NCI-H2196 treated with DMSO at 0.1 percent for 48 hours (cell line): ENCODE data around the gene ZNF580.

Source experiments
- DNase-seq: peaks from one replicate; lab custom pipeline; 2025; ENCODE audit not compliant: unreplicated experiment; lab: John Stamatoyannopoulos, UW

ZNF580 gene

DNA sequence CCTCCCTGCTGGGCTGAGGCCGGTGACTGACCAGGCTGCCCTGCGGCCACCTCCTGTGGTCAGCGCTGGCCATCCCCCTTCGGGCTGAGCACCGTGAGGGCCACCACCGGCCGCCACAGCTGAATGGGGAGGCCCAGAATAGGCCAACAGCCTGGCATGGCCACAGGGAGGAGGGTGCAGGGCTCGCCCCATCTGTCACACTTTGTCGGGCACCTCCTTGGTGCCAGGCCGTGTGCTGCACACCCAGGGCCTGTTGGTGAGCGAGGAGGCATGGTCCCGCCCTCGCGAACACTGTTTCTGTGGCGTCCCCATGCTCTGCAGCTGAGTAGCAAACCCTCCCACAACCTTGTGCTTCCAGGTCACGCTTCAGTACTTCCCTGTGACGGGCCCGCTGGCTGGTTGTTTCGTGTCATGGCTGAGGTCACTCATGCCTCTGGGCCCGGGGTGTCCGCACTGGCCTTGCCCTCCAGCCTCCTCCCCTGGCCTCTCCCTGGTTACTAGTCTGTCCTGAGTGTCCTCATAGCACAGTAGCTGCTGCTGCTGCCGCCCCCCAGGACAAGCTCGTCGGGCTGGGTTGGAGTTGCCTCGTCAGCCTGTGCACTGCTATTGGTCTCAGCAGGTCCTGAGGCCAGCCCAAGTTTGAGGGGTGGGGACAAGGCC is 49.4 kb downstream of the ZNF580 start:
- DNase-seq: no peak

DNA sequence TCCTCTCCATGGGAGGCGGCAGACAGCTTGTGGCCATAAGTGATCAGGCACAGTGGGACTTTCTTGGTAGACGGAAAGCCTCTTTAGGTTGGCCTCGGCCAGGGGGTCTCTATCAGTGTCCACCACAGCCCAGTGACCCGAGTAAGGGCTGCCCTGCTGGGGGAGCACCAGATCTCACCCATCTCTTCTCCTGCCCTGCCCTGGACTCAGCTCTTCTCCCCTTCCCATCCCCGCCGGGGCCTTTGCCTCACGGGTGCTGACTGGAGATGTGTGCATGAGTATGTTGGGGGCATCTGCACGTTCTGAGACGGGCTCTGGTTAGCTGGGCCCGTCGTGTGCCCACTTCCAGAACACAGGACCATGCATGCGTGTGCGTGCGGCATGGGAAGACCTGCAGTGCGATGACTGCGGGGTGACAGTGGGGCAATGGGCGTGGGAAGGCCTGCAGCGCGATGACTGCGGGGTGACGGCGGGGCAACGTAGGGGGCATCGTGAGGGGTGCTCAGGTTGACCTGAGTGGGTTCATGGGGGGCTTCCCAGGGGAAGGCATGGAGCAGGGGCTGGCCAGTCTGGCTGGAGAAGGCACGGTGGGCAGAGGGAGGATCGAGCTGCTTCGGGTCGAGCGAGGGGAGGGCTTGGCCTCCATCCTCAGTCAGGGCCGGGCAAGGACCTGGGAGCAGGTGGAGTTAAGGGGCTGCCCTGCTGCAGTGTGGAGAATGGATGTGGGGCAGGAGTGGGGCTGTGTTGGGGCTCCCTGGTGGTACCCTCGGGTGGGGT is 50.2 kb downstream of the ZNF580 start:
- no peak for DNase-seq

DNA sequence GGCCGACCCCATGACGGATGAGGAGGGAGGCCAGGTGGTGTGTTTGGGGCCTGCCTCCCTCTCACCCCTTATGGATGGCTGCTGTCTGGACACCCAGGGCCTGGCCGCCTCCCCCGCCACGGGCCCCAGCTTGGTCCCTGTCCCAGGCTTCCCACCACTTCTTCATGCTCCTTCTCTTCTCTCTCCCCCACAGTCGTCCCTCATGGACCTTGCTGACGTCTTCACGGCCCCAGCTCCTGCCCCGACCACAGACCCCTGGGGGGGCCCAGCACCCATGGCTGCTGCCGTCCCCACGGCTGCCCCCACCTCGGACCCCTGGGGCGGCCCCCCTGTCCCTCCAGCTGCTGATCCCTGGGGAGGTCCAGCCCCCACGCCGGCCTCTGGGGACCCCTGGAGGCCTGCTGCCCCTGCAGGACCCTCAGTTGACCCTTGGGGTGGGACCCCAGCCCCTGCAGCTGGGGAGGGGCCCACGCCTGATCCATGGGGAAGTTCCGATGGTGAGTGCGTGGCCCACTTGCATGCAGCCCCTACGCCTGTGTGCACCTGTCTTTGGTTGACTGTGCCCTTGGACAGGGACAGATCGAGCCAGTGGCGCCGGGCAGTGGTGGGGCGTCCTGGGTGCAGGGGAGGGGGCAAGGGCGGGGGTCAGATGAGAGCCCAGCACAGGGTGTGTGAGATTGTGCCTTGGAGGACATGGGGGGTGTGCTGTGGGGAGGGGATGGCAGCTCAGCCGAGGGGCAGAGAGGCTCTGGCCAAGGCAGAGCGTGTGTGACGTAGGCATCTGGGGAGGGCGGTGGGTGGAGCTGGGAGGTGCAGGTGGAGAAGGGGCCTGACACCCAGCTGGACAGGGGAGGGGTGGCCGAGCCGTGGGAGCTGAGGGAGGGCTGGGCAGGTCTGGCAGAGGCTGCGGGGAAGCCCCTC is 51.0 kb downstream of the ZNF580 start:
- DNase-seq: no peak

DNA sequence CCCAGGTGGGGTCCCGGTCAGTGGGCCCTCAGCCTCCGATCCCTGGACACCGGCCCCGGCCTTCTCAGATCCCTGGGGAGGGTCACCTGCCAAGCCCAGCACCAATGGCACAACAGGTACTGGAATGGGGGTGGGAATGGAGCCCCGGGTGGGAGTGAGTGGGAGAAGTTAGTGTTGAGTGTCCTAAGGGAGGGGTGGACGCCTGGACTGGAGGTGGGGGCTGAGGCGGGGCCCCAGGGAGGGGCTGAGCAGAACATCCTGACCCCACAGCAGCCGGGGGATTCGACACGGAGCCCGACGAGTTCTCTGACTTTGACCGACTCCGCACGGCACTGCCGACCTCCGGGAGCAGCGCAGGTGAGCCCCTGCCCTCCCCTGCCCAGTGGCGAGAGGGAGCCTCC is 51.9 kb downstream of the ZNF580 start:
- no peak for DNase-seq
